IPS-15b (cell line): Measurements from ENCODE around the gene CDH23.

Source experiments
- H3K27me3 ChIP-seq: one replicate; pipeline ENCODE4 v1.6.1; 2013; ENCODE audit warnings: low read length; ENCODE audit not compliant: control insufficient read depth, insufficient read depth
- H3K36me3 ChIP-seq: one replicate; pipeline ENCODE4 v1.6.1; 2013; ENCODE audit warnings: low read length; ENCODE audit not compliant: control insufficient read depth, insufficient read depth
- H3K4me1 ChIP-seq: one replicate; pipeline ENCODE4 v1.6.1; 2013; ENCODE audit warnings: mild to moderate bottlenecking, low read length; ENCODE audit not compliant: control insufficient read depth, insufficient read depth
- H3K4me3 ChIP-seq: one replicate; pipeline ENCODE4 v1.5.1; 2013; ENCODE audit warnings: low read depth, low read length
- H3K9ac ChIP-seq: one replicate; pipeline ENCODE4 v1.6.1; 2013; ENCODE audit warnings: low read depth, mild to moderate bottlenecking, low read length
- H3K9me3 ChIP-seq: one replicate; pipeline ENCODE4 v1.6.1; 2013; ENCODE audit warnings: mild to moderate bottlenecking, low read length; ENCODE audit not compliant: control insufficient read depth, insufficient read depth

CDH23 gene

DNA sequence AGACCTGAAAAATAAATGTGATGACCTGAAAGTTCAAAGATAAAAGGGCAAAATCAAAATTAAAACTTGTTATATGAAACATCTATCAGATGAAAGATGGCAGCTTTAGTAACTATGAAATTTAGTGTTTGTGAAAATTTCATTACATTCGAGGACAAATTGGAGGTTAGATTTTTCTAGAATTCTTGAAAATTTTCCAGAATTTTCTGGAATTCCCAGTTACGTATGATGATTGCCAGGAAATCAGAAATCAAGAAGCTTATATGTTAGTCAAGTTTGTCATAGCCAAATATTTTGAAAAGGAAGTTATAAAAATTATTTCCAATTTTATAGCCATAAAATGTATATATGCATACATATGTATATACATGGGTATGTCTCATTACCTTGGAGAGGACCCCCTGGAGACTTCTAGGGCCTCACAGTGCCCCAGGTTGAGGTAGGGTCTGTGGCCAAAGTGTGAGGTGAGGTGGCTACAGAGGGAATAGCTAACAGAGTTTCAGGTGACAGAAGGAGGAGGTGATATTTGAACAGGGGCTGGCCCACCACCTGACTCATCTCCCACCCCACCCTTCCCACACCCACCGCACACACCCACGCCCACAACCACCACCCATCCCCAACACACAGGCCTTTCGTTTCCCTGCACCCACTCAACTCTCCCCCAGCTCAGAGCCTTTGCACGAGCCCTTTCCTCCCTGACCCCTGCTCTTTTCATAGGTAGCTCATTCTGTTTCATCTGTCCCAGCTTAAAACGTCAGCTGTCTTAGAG lies 301.4 kb downstream of the CDH23 start:
- Histone ChIP-seq H3K9me3 (no peaks in the 10 kb centered on the region), H3K4me3 (no peak overlapping the region), H3K27me3 (no peaks in the 10 kb centered on the region), H3K4me1 (no peaks in the 10 kb centered on the region), H3K9ac (no peak overlapping the region), H3K36me3 (no peaks in the 10 kb centered on the region)

- H3K4me1 ChIP-seq = no peaks in the 10 kb centered on the region
Measured at GRCh38 chr10:71698737-71699136, 302.0 kb downstream of the CDH23 start.

GRCh38 chr10:71700731-71701368 lies 304.1 kb downstream of the CDH23 start:
- H3K4me3 ChIP-seq = no peak overlapping the region
- no peaks in the 10 kb centered on the region for H3K4me1 ChIP-seq
- no peaks in the 10 kb centered on the region for H3K27me3 ChIP-seq
- H3K36me3 ChIP-seq = no peaks in the 10 kb centered on the region
- no peaks in the 10 kb centered on the region for H3K9me3 ChIP-seq
- H3K9ac ChIP-seq = no peak overlapping the region

More at GRCh38 chr10:71698737-71699136, 302.0 kb downstream of the CDH23 start:
- H3K9ac ChIP-seq = no peak overlapping the region
- H3K36me3 ChIP-seq = no peaks in the 10 kb centered on the region
- no peaks in the 10 kb centered on the region for H3K9me3 ChIP-seq
- no peaks in the 10 kb centered on the region for H3K27me3 ChIP-seq
- H3K4me3 ChIP-seq = no peak overlapping the region

DNA sequence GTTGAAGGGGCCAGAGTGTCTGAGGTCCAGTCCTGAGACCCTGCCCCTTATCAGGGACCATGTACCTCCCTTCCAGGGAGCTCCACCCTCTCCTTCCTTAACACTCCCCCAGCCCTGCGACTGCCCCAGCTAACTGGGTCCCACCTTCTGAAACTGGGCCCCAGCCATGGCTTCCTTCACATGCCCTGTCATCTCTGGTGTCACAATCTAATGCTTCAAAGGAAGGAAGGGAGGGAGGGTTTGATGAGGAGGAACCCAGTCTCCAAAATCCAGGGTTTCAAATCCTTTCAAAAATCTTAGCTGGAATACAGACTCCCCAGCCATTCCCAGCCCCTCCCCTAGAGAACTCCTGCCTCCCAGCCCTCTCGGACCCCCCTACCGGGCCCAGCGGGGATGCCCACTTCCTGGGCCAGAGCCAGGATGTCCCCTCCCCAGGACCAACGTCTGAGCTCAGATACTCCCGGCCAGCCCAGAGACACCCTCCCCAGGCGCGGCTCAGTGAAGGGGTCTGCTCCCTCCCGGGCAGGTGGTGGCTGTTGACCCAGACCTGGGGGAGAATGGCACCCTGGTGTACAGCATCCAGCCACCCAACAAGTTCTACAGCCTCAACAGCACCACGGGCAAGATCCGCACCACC lies 304.9 kb downstream of the CDH23 start:
- H3K27me3 ChIP-seq = no peaks in the 10 kb centered on the region
- no peak overlapping the region for H3K9ac ChIP-seq
- H3K4me3 ChIP-seq = no peak overlapping the region
- no peaks in the 10 kb centered on the region for H3K4me1 ChIP-seq
- H3K36me3 ChIP-seq = no peaks in the 10 kb centered on the region
- H3K9me3 ChIP-seq = no peaks in the 10 kb centered on the region

DNA sequence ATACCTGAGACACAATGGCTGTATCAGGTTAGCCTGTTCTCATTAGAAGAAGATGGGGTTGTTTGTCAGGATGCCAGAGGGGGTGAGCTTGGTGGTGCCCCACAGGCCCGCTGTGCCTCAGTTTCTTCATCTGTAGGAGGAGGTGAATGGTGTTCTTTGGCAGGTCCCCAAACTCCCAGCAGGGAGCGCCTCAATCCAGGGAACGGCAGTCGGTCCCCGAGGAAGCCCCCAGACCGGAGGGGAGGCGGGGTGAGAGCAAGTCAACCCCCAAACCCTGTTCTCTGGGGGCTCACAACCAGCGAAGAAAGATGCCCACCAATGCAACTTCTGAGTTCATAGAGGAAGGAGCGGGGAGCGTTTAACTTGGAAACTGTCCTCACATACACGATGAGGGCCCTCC lies 306.9 kb downstream of the CDH23 start:
- H3K4me1 ChIP-seq = no peaks in the 10 kb centered on the region
- H3K9me3 ChIP-seq = no peaks in the 10 kb centered on the region
- H3K27me3 ChIP-seq = peaks cover under 1% of the 10 kb centered on the region
- H3K4me3 ChIP-seq = no peak overlapping the region
- no peak overlapping the region for H3K9ac ChIP-seq
- no peaks in the 10 kb centered on the region for H3K36me3 ChIP-seq

DNA sequence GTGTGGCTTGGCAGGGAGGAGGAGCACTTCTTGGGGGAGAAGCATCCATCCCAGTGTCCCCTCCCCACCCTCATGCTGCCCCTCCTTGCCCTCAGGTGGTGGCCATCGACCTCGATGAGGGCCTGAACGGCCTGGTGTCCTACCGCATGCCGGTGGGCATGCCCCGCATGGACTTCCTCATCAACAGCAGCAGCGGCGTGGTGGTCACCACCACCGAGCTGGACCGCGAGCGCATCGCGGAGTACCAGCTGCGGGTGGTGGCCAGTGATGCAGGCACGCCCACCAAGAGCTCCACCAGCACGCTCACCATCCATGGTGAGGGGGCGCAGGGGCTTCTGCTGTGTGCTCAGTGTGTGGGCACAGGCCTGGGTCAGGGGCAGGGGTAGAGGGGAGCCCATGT lies 308.1 kb downstream of the CDH23 start:
- no peak overlapping the region for H3K4me3 ChIP-seq
- no peaks in the 10 kb centered on the region for H3K9me3 ChIP-seq
- H3K36me3 ChIP-seq = no peaks in the 10 kb centered on the region
- H3K27me3 ChIP-seq = peaks cover 2% of the 10 kb centered on the region
- no peaks in the 10 kb centered on the region for H3K4me1 ChIP-seq
- H3K9ac ChIP-seq = no peak overlapping the region

DNA sequence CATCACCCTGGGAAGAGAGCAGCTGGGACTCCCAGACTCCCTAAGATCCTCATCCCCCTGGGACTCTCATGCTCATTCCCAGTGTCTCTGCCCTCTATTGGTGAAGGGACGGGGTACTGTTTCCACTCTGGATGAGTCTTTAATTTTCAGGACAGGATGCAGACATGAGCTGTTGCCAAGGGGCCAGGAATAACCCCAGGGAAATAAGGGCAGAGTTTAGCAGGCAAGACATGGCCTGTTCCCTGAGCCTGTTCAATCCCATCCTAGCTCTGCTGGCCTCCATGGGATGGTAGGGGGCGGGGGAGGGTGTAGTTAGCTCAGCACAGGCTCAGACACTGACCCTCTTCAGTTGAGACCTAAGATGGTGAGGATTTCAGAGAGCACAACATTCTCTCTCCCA lies 308.9 kb downstream of the CDH23 start:
- no peaks in the 10 kb centered on the region for H3K9me3 ChIP-seq
- H3K4me3 ChIP-seq = no peak overlapping the region
- H3K36me3 ChIP-seq = no peaks in the 10 kb centered on the region
- peaks cover 2% of the 10 kb centered on the region for H3K27me3 ChIP-seq
- H3K9ac ChIP-seq = no peak overlapping the region
- no peaks in the 10 kb centered on the region for H3K4me1 ChIP-seq

- Histone ChIP-seq H3K27me3 (peaks cover 2% of the 10 kb centered on the region), H3K9me3 (no peaks in the 10 kb centered on the region), H3K36me3 (no peaks in the 10 kb centered on the region), H3K4me3 (no peak overlapping the region), H3K4me1 (no peaks in the 10 kb centered on the region), H3K9ac (no peak overlapping the region)
Measured at GRCh38 chr10:71706216-71707121, 309.7 kb downstream of the CDH23 start.

DNA sequence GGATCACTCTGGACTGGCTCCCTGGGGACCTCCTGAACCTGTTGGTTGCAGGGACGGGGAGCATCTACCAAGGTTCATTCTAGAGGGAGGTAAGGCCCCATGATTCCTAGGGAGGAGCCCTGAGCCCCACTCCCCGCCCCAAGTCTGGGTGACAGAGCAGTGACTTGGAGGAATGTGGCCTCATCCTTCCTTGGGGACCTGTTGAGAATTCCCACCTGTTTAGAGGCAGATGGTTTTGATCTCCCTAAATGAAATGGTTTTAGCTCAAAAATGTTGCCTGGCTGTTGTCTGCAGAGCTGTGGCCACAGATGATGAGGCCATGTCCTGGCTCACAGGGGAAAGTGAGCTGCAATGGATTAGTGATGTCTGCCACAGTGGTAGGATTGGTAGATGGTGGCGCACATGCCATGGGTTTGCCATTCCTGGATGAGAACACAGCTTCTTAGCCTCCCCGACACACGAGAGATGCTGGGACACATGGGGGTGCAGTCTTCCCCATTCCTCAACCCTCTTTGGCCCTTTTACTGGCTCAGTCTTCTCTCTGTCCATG lies 310.6 kb downstream of the CDH23 start:
- Histone ChIP-seq H3K4me3 (no peak overlapping the region), H3K4me1 (no peaks in the 10 kb centered on the region), H3K27me3 (peaks cover 2% of the 10 kb centered on the region), H3K36me3 (no peaks in the 10 kb centered on the region), H3K9me3 (no peaks in the 10 kb centered on the region), H3K9ac (no peak overlapping the region)

DNA sequence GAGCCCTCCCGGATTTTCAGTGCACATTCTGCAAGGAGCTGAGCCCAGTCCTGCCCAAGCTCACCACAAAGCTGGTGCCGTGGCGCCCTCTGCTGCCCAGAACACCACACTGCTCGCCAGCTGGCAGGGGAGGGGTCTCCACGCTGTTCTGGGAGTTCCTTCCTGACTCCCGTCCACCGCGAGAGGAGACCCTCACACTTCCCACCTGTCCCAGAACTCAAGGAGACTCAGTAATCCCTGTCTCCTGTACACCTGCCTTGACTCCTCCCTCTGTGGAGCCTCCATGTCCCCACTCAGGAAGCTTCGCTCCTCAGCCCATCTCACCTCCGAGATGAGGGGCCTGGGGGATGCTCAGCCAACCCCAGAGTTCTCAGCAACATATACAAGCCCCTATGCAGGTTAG lies 311.6 kb downstream of the CDH23 start:
- Histone ChIP-seq H3K27me3 (peaks cover 2% of the 10 kb centered on the region), H3K9ac (no peak overlapping the region), H3K36me3 (no peaks in the 10 kb centered on the region), H3K4me3 (peak overlapping the region; percentile 8), H3K4me1 (no peaks in the 10 kb centered on the region), H3K9me3 (no peaks in the 10 kb centered on the region)
